Left cardiac atrium (tissue), 4 donors: Measurements from ENCODE around the gene RAB6B. TPM values are rescaled to one million over a fixed set of nuclear protein-coding genes. Genes with fewer than 3 reads are reported as not detected.

ENCODE experiments used
- ATAC-seq, 2 donors: fragments of 200-7000 bp; cut with Tn5 transposase; one replicate each; pipeline ENCODE4 v1.9.1; 2020; ENCODE audit warnings: mild to moderate bottlenecking in 2 of 2, moderate library complexity in 2 of 2
- DNase-seq: peaks from one replicate; pipeline ENCODE4 v3.0.0-alpha.2; 2020
- intact Hi-C, 2 donors: fragments of 100-400 bp; cut with DNase I; formaldehyde crosslinking; loops; one replicate each; pipeline versions ENCODE4 v1.14.1 to v1.15.1; 2022 to 2023
- total RNA-seq, 2 donors: library from RNA; stranded (reverse); fragmentation: NEBNext Ultra II Directional; extraction: Animal tissue kit (Norgen Biotek cat#: 25700); gene quantifications; one replicate each; pipeline ENCODE4 v1.2.1, GENCODE V29; 2021
- donor health status: DM: no; HTN: yes; CAD: no.
- donor health status: DM: no; HTN: yes; CAD: no; lungs with severe emphysema.
- donor health status: DM: yes; HTN: yes; CAD: no.
- donor health status: Dilated cardiomyopathy.

The RAB6B gene
- total RNA-seq, 2 donors from 2014 or later, result 41.4 to 41.6 TPM

GRCh38 chr3:133905376-133905775 lies 9.7 kb upstream of the RAB6B start:
- intact Hi-C loops, result no loop called here
- DNase-seq (no peak), ATAC-seq (no peak)

GRCh38 chr3:133901847-133902246 lies 6.2 kb upstream of the RAB6B start:
- no peak for DNase-seq
- intact Hi-C loops, result loop anchor here in 1 of 2 donors (5.0 kb wide), 1 partner anchor 80 kb away; no protein-coding TSS in a partner anchor
- no peak for ATAC-seq

- peak in 1 of 2 donors; percentile 38 for ATAC-seq
- intact Hi-C loops, result loop anchor here in 1 of 2 donors (5.0 kb wide), 1 partner anchor 79 kb away; no protein-coding TSS in a partner anchor
- DNase-seq, result no peak
Observed at GRCh38 chr3:133901083-133901482, 5.4 kb upstream of the RAB6B start.

- ATAC-seq, result no peak
- intact Hi-C loops, result loop anchor here in 1 of 2 donors (10.0 kb wide), 1 partner anchor 75 kb away; no protein-coding TSS in a partner anchor
Observed at GRCh38 chr3:133899311-133899710, 3.6 kb upstream of the RAB6B start.

GRCh38 chr3:133897547-133897946 lies 1.9 kb upstream of the RAB6B start:
- no peak for DNase-seq
- intact Hi-C loops, result loop anchor here in 1 of 2 donors (10.0 kb wide), 1 partner anchor 73 kb away; no protein-coding TSS in a partner anchor

More at GRCh38 chr3:133899311-133899710, 3.6 kb upstream of the RAB6B start:
- no peak for DNase-seq

GRCh38 chr3:133896002-133896761 lies 500 bp upstream of the RAB6B start:
- intact Hi-C loops, result loop anchor here in 1 of 2 donors (10.0 kb wide), 1 partner anchor 71 kb away; no protein-coding TSS in a partner anchor
- ATAC-seq (peak; percentile 11 to 22), DNase-seq (no peak)

More at GRCh38 chr3:133897547-133897946, 1.9 kb upstream of the RAB6B start:
- ATAC-seq, result no peak

GRCh38 chr3:133894353-133895207 lies 1.1 kb downstream of the RAB6B start:
- intact Hi-C loops, result loop anchor here in 1 of 2 donors (10.0 kb wide), 1 partner anchor 70 kb away; no protein-coding TSS in a partner anchor
- no peak for DNase-seq
- ATAC-seq, result peak; percentile 21 to 36

- DNase-seq (no peak), ATAC-seq (no peak)
- intact Hi-C loops, result loop anchor here in 1 of 2 donors (10.0 kb wide), 1 partner anchor 69 kb away; no protein-coding TSS in a partner anchor
Observed at GRCh38 chr3:133893683-133894352, 1.9 kb downstream of the RAB6B start.

- intact Hi-C loops, result loop anchor here in 1 of 2 donors (10.0 kb wide), 1 partner anchor 68 kb away; no protein-coding TSS in a partner anchor
- peak; percentile 60 to 69 for ATAC-seq
- DNase-seq, result peak; percentile 69
Observed at GRCh38 chr3:133892541-133893231, 3.0 kb downstream of the RAB6B start.

- intact Hi-C loops, result loop anchor here in 1 of 2 donors (10.0 kb wide), 1 partner anchor 67 kb away; no protein-coding TSS in a partner anchor
- ATAC-seq (no peak), DNase-seq (no peak)
Observed at GRCh38 chr3:133891662-133892378, 3.9 kb downstream of the RAB6B start.

- no peak for ATAC-seq
- intact Hi-C loops, result loop anchor here in 1 of 2 donors (10.0 kb wide), 1 partner anchor 66 kb away; no protein-coding TSS in a partner anchor
- no peak for DNase-seq
Observed at GRCh38 chr3:133890972-133891644, 4.6 kb downstream of the RAB6B start.

- ATAC-seq, result no peak
- intact Hi-C loops, result loop anchor here in 1 of 2 donors (10.0 kb wide), 1 partner anchor 65 kb away; no protein-coding TSS in a partner anchor
- no peak for DNase-seq
Observed at GRCh38 chr3:133890037-133890436, 5.6 kb downstream of the RAB6B start.

- intact Hi-C loops, result no loop called here
- ATAC-seq (no peak), DNase-seq (no peak)
Observed at GRCh38 chr3:133888726-133889340, 6.8 kb downstream of the RAB6B start.

GRCh38 chr3:133887803-133888703 lies 7.6 kb downstream of the RAB6B start:
- DNase-seq (no peak), ATAC-seq (no peak)
- intact Hi-C loops, result no loop called here

- intact Hi-C loops, result no loop called here
- no peak for ATAC-seq
- no peak for DNase-seq
Observed at GRCh38 chr3:133887074-133887802, 8.4 kb downstream of the RAB6B start.
